GM19455 (cell line): ENCODE results near the gene SLC66A2.

Experiments used
- ATAC-seq: cut with Tn5 transposase; IDR thresholded peaks from one replicate; pipeline ENCODE4 v1.9.1; 2021; ENCODE audit not compliant: unreplicated experiment

Gene SLC66A2

GRCh38 chr18:79938196-79938595 lies 13.3 kb downstream of the SLC66A2 start:
- ATAC-seq = no peak

GRCh38 chr18:79937103-79937860 lies 14.2 kb downstream of the SLC66A2 start:
- no peak for ATAC-seq

GRCh38 chr18:79936641-79937040 lies 14.8 kb downstream of the SLC66A2 start:
- ATAC-seq = no peak

GRCh38 chr18:79935925-79936324 lies 15.5 kb downstream of the SLC66A2 start:
- no peak for ATAC-seq

GRCh38 chr18:79935499-79935898 lies 16.0 kb downstream of the SLC66A2 start:
- ATAC-seq = no peak

GRCh38 chr18:79935098-79935480 lies 16.4 kb downstream of the SLC66A2 start:
- ATAC-seq = no peak

GRCh38 chr18:79934311-79935097 lies 16.9 kb downstream of the SLC66A2 start:
- ATAC-seq = no peak

- no peak for ATAC-seq
Measured at GRCh38 chr18:79933765-79934164, 17.7 kb downstream of the SLC66A2 start.

- no peak for ATAC-seq
Measured at GRCh38 chr18:79932907-79933306, 18.5 kb downstream of the SLC66A2 start.

- ATAC-seq = no peak
Measured at GRCh38 chr18:79931475-79931874, 20.0 kb downstream of the SLC66A2 start.

- no peak for ATAC-seq
Measured at GRCh38 chr18:79930020-79930642, 21.3 kb downstream of the SLC66A2 start.

GRCh38 chr18:79928563-79928960 lies 22.9 kb downstream of the SLC66A2 start:
- ATAC-seq = no peak

- ATAC-seq = no peak
Measured at GRCh38 chr18:79927607-79928562, 23.6 kb downstream of the SLC66A2 start.

- ATAC-seq = no peak
Measured at GRCh38 chr18:79926715-79927606, 24.5 kb downstream of the SLC66A2 start.

- no peak for ATAC-seq
Measured at GRCh38 chr18:79926306-79926705, 25.1 kb downstream of the SLC66A2 start.

- ATAC-seq = no peak
Measured at GRCh38 chr18:79924814-79925731, 26.4 kb downstream of the SLC66A2 start.

- no peak for ATAC-seq
Measured at GRCh38 chr18:79923896-79924585, 27.4 kb downstream of the SLC66A2 start.

GRCh38 chr18:79922971-79923411 lies 28.5 kb downstream of the SLC66A2 start:
- no peak for ATAC-seq
